Activated T-helper 9 cell treated with anti-CD3 and anti-CD28 coated beads, Interleukin-2, amount 50 U/mL, for 16 hours (primary cell): ENCODE measurements around the gene AZU1.
"Not testable (repeated sequence)": the region's sequence is repeated elsewhere in the genome, so short reads cannot be mapped to it uniquely, and the experiment has no call there.

ENCODE experiments used
- DNase-seq: peaks from one replicate; pipeline ENCODE4 v3.0.0-alpha.2; 2020; ENCODE audit warnings: low read depth

Gene AZU1

DNA sequence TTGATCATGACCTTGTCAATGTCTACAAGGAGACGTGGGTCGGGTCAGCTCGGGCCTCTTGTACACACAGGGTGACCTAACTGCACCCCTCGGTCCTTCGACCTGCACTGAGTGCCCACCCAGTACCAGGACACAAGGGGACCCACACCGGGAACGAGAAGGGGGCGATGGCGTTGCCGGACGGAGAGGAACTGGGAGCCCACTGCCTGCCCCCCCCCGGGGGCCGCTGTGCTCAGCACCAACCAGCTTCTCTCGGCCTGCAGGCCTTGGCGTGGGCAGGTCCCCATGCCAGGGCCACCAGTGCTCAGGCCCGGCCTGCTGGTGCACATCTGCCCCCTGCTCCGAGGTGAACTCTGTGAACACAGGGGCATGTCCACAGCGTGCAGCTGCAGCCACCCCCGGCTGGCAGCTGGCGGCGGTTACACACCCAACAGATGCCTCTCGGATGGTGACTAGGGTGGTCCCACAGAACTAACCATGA lies 46.0 kb downstream of the AZU1 start:
- DNase-seq = no peak

DNA sequence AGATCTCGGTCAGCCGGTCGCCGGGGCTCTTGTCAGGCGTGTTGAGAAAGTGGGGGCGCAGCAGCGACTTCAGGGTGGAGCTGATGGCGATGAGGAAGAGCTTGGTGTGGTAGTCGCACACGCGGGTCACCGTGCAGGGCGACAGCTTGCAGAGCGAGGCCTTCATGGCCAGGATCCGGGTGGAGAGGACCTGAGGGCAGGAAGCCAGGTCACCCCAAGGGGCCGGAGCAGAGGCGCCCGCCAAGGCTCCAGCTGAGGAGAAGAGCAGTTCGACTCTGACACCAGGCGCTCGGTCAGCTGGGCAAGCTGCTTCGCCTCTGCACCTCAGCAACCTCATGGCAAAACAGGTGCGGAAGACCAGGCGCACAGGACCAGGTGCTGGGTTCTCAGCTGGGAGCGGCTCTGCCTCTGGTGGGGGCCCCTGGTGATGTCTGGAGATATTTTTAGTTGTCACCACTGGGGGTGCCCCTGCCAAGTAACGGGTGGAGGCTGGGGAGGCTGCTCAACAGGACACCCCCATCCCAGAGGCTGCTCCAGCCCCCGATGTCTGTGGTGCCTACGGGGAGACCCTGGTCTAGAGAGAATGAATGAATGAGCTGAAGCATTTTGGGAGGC lies 47.7 kb downstream of the AZU1 start:
- DNase-seq = no peak

DNA sequence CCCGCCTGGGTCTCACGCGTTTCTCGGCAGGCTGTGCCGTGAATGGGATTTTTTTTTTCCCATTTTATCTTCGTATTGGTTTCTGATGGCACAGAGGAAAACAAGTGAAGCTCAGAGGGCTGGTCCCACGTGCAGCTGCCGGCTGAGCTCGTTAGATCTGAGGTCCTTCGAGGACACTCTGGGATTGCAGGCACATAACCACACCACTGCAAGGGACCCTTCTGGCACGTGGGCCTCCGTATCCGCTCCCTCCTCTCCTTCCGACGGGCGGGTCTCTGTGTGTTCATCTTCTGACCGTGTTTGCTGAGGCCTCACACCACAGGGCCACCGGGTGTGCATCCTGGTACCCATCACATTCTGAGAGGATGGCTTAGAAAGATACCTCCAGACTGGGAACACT lies 48.5 kb downstream of the AZU1 start:
- no peak for DNase-seq

DNA sequence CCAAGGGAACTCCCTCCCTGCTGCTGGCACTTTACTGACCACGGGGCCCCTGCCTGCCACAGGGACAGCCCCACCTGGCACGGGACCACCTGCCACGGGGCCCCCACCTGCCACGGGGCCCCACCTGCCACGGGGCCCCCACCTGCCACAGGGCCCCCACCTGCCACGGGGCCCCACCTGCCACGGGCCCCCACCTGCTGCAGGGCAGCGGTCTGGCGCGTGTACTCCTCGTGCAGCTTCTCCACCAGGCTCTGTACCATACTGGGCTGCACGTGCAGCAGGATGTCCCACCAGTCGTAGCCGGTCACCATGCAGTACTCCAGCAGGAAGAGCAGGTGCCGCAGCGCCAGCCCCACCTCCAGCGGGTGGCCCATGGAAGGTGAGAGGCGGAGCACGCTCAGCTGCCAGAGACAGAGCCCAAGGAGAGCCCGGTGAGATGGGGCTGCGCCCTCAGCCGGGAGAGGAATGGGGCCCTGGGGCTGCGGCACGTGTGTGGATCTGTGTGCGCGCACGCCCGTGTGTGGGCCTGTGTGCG lies 49.2 kb downstream of the AZU1 start:
- no peak for DNase-seq

DNA sequence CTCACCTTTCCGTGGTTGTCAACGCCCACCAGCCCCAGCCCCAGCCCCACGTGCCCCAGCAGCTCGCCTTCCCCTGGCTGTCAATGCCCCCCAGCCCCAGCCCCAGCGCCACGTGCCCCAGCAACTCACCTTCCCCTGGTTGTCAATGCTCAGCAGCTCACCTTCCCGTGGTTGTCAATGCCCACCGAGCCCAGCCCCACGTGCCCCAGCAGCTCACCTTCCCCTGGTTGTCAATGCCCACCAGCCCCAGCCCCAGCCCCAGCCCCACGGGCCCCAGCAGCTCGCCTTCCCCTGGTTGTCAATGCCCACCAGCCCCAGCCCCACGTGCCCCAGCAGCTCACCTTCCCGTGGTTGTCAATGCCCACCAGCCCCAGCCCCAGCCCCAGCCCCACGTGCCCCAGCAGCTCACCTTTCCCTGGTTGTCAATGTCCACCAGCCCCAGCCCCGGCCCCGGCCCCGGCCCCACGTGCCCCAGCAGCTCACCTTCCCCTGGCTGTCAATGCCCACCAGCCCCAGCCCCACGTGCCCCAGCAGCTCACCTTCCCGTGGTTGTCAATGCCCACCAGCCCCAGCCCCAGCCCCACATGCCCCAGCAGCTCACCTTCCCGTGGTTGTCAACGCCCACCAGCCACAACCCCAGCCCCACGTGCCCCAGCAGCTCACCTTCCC lies 50.5 kb downstream of the AZU1 start:
- DNase-seq = not testable (repeated sequence)

DNA sequence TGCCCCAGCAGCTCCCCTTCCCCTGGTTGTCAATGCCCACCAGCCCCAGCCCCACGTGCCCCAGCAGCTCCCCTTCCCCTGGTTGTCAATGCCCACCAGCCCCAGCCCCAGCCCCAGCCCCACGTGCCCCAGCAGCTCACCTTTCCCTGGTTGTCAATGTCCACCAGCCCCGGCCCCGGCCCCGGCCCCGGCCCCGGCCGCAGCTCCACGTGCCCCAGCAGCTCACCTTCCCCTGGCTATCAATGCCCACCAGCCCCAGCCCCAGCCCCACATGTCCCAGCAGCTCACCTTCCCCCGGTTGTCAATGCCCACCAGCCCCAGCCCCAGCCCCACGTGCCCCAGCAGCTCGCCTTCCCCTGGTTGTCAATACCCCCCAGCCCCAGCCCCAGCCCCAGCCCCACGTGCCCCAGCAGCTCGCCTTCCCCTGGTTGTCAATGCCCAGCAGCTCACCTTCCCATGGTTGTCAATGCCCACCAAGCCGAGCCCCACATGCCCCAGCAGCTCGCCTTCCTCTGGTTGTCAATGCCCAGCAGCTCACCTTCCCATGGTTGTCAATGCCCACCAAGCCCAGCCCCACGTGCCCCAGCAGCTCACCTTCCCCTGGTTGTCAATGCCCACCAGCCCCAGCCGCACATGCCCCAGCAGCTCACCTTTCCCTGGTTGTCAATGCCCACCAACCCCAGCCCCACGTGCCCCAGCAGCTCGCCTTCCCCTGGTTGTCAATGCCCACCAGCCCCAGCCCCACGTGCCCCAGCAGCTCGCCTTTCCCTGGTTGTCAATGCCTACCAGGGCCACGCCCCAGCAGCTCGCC lies 51.3 kb downstream of the AZU1 start:
- not testable (repeated sequence) for DNase-seq

DNA sequence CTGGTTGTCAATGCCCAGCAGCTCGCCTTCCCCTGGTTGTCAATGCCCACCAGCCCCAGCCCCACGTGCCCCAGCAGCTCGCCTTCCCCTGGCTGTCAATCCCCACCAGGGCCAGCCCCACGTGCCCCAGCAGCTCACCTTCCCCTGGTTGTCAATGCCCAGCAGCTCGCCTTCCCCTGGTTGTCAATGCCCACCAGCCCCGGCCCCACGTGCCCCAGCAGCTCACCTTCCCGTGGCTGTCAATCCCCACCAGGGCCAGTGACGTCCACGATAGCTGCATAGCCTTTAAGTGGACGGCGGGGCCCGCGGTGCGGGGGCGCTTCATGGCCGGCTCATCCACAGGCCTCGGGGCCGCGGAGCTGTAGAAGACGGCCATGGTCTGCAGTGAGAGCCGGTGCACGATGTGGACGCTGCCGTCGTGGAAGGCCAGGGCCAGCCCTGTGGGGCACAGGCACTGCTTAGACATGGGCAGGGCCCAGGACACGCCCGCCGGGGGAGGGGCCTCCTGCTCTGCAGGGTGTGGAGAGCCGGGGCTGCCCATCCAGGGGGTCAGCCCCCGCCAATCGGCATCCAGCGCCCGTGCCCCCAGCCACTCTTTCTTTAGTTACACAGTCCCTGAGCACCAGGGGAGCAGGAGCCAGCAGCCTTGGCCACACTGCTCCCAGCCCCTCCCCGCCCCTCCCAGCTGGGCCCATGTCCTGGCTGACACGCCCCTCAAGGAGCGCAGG lies 52.2 kb downstream of the AZU1 start:
- DNase-seq = no peak
